AG04450 (cell line): Measurements from ENCODE around the gene CTBP2. TPM values are rescaled to one million over a fixed set of nuclear protein-coding genes. Genes with fewer than 3 reads are reported as not detected.

Experiments used
- CTCF ChIA-PET: fragments of 300-600, 350-600 bp; formaldehyde crosslinking; extraction: SDS; loops from one replicate; lab custom pipeline; 2022; ENCODE audit warnings: antibody characterized with exemption, inconsistent platforms; lab: Charles Lee
- POLR2A ChIA-PET: fragments of 350-600 bp; formaldehyde crosslinking; extraction: SDS; loops from one replicate; lab custom pipeline; 2021; ENCODE audit warnings: antibody characterized with exemption, inconsistent platforms; lab: Yijun Ruan, JAX
- DNase-seq: peaks from one replicate; pipeline ENCODE4 v3.0.0-alpha.2; 2011; ENCODE audit warnings: low read depth, low spot score
- H3K27ac ChIP-seq: one replicate; pipeline ENCODE4 v1.5.1; 2012; ENCODE audit warnings: low read depth, low read length, control low read depth
- H3K27me3 ChIP-seq: one replicate; pipeline ENCODE4 v1.6.0; 2012; ENCODE audit warnings: low read length; ENCODE audit not compliant: control insufficient read depth, insufficient read depth
- H3K4me3 ChIP-seq: 2 replicates; pipeline ENCODE4 v1.5.1; 2011; ENCODE audit warnings: mild to moderate bottlenecking, low read depth, low read length, control low read depth
- H3K9me3 ChIP-seq: 2 replicates; pipeline ENCODE4 v1.5.1; 2012; ENCODE audit warnings: low read length; ENCODE audit not compliant: control insufficient read depth, insufficient read depth
- polyA plus RNA-seq: library from polyadenylated mRNA; depleted of rRNA; stranded (reverse); fragments of >200 nt; gene quantifications from 2 replicates; pipeline ENCODE4 v1.2.3, GENCODE V29; 2011
- TF ChIP-seq, protein P1 (sequence below): IDR thresholded peaks from 2 replicates; pipeline ENCODE4 v1.5.1; 2011; ENCODE audit warnings: low read depth, low read length, control low read depth, inconsistent platforms

Gene CTBP2
- polyA plus RNA-seq, 1 experiment, result 52.5 TPM

GRCh38 chr10:125113691-125114371 lies 46.5 kb downstream of the CTBP2 start:
- ChIA-PET POLR2A (no interaction called here), CTCF (interaction anchor here (1.5 to 1.6 kb wide), 2 partner anchors 52 to 65 kb away, joined by 3 to 5 read pairs; no protein-coding TSS in a partner anchor)
- H3K27me3 ChIP-seq, result no peaks in the 10 kb centered on the region

DNA sequence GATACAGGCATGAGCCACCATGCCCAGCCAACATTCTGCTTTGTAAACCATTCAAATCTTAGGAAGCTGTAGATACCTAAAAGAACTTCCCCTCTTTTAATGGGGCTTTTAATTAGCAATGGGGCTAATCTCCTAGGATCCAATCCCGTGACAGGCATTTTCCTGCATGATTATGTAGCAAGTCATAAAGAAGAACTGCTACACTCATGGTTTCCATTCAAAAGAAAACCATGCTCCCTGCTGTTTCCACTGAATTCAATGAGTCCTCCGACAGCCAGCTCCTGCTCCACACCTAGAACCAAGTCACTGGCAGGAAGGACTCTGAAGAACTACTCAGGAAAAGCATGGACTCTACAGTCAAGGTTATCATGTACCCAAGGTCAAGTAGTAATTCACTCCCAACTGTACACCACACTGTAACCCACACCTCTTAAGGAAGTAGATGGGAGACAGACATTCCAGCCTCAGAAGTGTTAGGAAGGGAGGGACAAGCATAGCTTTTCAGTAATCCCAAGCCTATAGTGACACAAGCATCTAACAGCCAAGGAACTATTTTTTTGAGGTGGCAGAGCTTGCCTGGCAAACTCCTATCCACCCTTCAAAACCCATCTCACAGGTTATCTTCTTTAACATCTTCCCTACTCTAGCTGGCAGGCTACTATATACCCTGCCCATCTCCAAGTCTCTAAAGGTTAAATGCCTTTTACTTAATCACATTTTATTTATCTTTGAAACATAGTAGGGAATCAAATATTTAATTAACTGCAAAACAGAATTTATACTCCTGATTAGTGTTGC lies 47.5 kb downstream of the CTBP2 start:
- CTCF ChIA-PET, result interaction anchor here (1.6 kb wide), 1 partner anchor 64 kb away, joined by 5 read pairs; no protein-coding TSS in a partner anchor
- no peak for DNase-seq
- Histone ChIP-seq H3K27ac (no peak overlapping the region), H3K9me3 (peaks cover 4% of the 10 kb centered on the region), H3K4me3 (no peak overlapping the region), H3K27me3 (no peaks in the 10 kb centered on the region)
- TF ChIP-seq, protein P1, sequence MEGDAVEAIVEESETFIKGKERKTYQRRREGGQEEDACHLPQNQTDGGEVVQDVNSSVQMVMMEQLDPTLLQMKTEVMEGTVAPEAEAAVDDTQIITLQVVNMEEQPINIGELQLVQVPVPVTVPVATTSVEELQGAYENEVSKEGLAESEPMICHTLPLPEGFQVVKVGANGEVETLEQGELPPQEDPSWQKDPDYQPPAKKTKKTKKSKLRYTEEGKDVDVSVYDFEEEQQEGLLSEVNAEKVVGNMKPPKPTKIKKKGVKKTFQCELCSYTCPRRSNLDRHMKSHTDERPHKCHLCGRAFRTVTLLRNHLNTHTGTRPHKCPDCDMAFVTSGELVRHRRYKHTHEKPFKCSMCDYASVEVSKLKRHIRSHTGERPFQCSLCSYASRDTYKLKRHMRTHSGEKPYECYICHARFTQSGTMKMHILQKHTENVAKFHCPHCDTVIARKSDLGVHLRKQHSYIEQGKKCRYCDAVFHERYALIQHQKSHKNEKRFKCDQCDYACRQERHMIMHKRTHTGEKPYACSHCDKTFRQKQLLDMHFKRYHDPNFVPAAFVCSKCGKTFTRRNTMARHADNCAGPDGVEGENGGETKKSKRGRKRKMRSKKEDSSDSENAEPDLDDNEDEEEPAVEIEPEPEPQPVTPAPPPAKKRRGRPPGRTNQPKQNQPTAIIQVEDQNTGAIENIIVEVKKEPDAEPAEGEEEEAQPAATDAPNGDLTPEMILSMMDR, result no peak
- POLR2A ChIA-PET, result no interaction called here

More at GRCh38 chr10:125113691-125114371, 46.5 kb downstream of the CTBP2 start:
- peak overlapping the region; percentile 31 for H3K27ac ChIP-seq
- no peaks in the 10 kb centered on the region; the same call in 1 of the 2 replicates for H3K9me3 ChIP-seq
- no peak for DNase-seq
- H3K4me3 ChIP-seq, result no peak overlapping the region
- TF ChIP-seq, protein P1, result no peak

DNA sequence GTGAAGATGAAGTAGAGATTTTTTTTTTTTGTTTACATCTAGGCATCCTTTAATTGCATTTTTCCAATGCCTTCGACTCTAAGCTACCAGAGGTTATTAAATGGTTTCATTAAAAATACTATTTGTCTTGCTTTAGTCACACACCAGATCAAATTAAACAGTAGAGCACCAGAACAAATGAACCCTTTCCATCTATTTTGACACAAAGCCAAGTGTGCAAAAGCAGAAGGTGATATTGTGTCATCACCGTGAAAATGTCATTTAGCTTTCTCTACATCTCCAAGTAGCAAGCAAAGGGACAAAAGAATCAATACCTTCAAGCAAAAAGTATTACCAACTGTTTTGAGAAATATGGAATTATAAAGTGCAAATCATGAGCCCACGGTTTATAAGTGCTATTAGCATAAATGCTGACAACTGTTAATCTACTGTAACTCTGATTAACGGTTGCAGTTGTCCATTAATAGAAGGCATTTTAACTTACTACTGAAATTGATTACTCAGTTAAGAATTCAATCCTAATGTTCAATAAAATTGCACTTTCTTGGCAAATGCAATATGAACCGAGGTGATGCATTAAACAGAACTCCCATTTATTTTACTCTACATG lies 49.1 kb downstream of the CTBP2 start:
- no peak overlapping the region for H3K4me3 ChIP-seq
- TF ChIP-seq, protein P1, result no peak
- H3K9me3 ChIP-seq, result peaks cover 4% of the 10 kb centered on the region
- ChIA-PET CTCF (interaction anchor here (0.6 to 0.9 kb wide), 2 partner anchors 14 to 64 kb away, joined by 3 to 4 read pairs; no protein-coding TSS in a partner anchor), POLR2A (no interaction called here)
- H3K27me3 ChIP-seq, result no peaks in the 10 kb centered on the region
- DNase-seq, result no peak
- H3K27ac ChIP-seq, result no peak overlapping the region

DNA sequence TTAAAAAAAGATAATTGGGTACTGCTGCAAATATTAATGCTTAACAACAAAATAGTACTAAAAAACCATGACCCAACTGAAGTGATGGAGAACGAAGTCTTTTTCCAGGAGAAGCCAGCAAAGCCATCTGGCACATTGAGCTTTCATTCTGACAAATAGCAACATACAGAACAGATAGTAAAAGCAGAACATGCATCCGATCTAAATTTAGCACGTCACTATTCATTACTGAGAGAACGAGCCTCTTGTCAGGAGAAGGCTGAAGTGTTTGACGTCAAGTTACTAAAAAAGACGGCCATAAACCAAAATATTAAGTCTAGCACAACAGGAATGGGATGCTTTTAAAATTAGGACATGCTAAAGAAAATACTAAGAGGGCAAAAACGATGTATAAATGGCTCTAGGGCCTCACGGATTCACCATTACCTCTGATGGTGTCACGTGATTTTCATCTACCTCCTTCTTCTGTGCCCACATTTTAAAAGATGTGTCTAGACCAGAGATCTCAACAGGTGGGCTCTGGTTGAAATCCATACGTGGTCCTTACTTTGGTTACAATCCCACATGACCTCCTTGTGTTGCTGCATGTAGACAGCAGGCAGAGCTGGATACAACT lies 52.3 kb downstream of the CTBP2 start:
- DNase-seq, result no peak
- CTCF ChIA-PET, result interaction anchor here (1.2 to 1.6 kb wide), 2 partner anchors 8 to 61 kb away, joined by 4 to 5 read pairs; no protein-coding TSS in a partner anchor
- no peaks in the 10 kb centered on the region for H3K27me3 ChIP-seq
- no peak overlapping the region for H3K27ac ChIP-seq
- POLR2A ChIA-PET, result no interaction called here
- peaks cover 4% of the 10 kb centered on the region for H3K9me3 ChIP-seq
- H3K4me3 ChIP-seq, result no peak overlapping the region
- TF ChIP-seq, protein P1, result no peak
